Activated CD4-positive, CD25-positive, alpha-beta regulatory T cell treated with anti-CD3 and anti-CD28 coated beads, Interleukin-2, amount 50 U/mL, for 16 hours (primary cell): ENCODE results near the gene MACC1.

Source experiments
- DNase-seq: peaks from one replicate; pipeline ENCODE4 v3.0.0-alpha.2; 2020; ENCODE audit warnings: low read depth, low spot score

The MACC1 gene

GRCh38 chr7:20229646-20230500 is 12.7 kb upstream of the MACC1 start:
- no peak for DNase-seq

GRCh38 chr7:20229081-20229480 is 11.9 kb upstream of the MACC1 start:
- DNase-seq: no peak

- no peak for DNase-seq
Observed at GRCh38 chr7:20228654-20229053, 11.5 kb upstream of the MACC1 start.

GRCh38 chr7:20227291-20227795 is 10.2 kb upstream of the MACC1 start:
- DNase-seq: no peak

- DNase-seq: no peak
Observed at GRCh38 chr7:20226860-20227259, 9.7 kb upstream of the MACC1 start.

GRCh38 chr7:20225384-20225783 is 8.2 kb upstream of the MACC1 start:
- DNase-seq: no peak

GRCh38 chr7:20224025-20224424 is 6.8 kb upstream of the MACC1 start:
- no peak for DNase-seq

GRCh38 chr7:20223356-20223755 is 6.2 kb upstream of the MACC1 start:
- DNase-seq: no peak

GRCh38 chr7:20222219-20222828 is 5.1 kb upstream of the MACC1 start:
- DNase-seq: no peak

- no peak for DNase-seq
Observed at GRCh38 chr7:20220921-20221547, 3.9 kb upstream of the MACC1 start.

- no peak for DNase-seq
Observed at GRCh38 chr7:20220293-20220761, 3.1 kb upstream of the MACC1 start.

- DNase-seq: no peak
Observed at GRCh38 chr7:20219446-20220292, 2.5 kb upstream of the MACC1 start.

GRCh38 chr7:20219062-20219445 is 1.9 kb upstream of the MACC1 start:
- DNase-seq: no peak

- DNase-seq: no peak
Observed at GRCh38 chr7:20218279-20218678, 1.1 kb upstream of the MACC1 start.

- DNase-seq: no peak
Observed at GRCh38 chr7:20216406-20217036, 663 bp downstream of the MACC1 start.

- no peak for DNase-seq
Observed at GRCh38 chr7:20214921-20215669, 2.1 kb downstream of the MACC1 start.

GRCh38 chr7:20214132-20214531 is 3.1 kb downstream of the MACC1 start:
- no peak for DNase-seq

- DNase-seq: no peak
Observed at GRCh38 chr7:20213378-20213777, 3.8 kb downstream of the MACC1 start.

- no peak for DNase-seq
Observed at GRCh38 chr7:20211376-20211775, 5.8 kb downstream of the MACC1 start.

GRCh38 chr7:20208651-20209307 is 8.4 kb downstream of the MACC1 start:
- DNase-seq: no peak
